WERI-Rb-1 (cell line): ENCODE results near the gene PARM1.

Source experiments
- DNase-seq: peaks from one replicate; pipeline ENCODE4 v3.0.0-alpha.2; 2020
- H3K27ac ChIP-seq: fragments of 250-450 bp; sonication (Bioruptor Pico); 2 replicates; pipeline ENCODE4 v1.5.1; 2020; ENCODE audit warnings: mild to moderate bottlenecking, moderate library complexity
- H3K27me3 ChIP-seq: fragments of 250-450 bp; sonication (Bioruptor Pico); 2 replicates; pipeline ENCODE4 v1.5.1; 2021; ENCODE audit warnings: mild to moderate bottlenecking, low read depth, moderate library complexity; ENCODE audit not compliant: insufficient read depth, severe bottlenecking
- H3K36me3 ChIP-seq: fragments of 250-450 bp; sonication (Bioruptor Pico); 2 replicates; pipeline ENCODE4 v1.5.1; 2020; ENCODE audit warnings: mild to moderate bottlenecking, moderate library complexity
- H3K4me3 ChIP-seq: 2 replicates; pipeline ENCODE4 v1.5.1; 2011; ENCODE audit warnings: low read depth, mild to moderate bottlenecking, control low read depth, low read length
- H3K9me3 ChIP-seq: fragments of 250-450 bp; sonication (Bioruptor Pico); 2 replicates; pipeline ENCODE4 v1.5.1; 2021; ENCODE audit warnings: mild to moderate bottlenecking, moderate library complexity; ENCODE audit not compliant: severe bottlenecking
- TF ChIP-seq, protein P1 (sequence below): IDR thresholded peaks from 2 replicates; pipeline ENCODE4 v1.5.1; 2011; ENCODE audit warnings: low read depth, mild to moderate bottlenecking, control low read depth, inconsistent platforms, low read length

Gene PARM1

DNA sequence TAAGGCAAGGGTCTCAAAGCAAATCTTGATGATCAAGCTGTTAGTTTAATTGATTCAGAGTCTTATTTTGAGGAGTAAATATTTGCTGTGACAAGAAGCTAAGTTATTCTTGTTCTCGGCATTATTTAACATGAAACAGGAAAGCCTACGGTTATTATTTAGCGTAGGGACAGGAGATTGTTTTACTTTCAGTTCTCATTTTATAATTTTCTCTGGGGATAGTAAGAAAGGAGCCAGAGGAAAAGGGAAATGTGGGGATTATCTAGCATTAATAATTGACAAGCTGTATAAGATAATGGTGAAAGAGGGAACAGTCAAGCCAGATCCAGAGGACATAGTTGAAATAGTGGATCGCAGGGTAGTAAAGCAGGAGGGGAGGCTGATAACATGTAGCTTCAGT is 39.7 kb upstream of the PARM1 start:
- Histone ChIP-seq H3K36me3 (no peaks in the 10 kb centered on the region), H3K27ac (peak overlapping the region; percentile 63), H3K4me3 (peak overlapping the region; percentile 34), H3K27me3 (no peaks in the 10 kb centered on the region), H3K9me3 (no peaks in the 10 kb centered on the region)
- DNase-seq = no peak
- TF ChIP-seq, protein P1, sequence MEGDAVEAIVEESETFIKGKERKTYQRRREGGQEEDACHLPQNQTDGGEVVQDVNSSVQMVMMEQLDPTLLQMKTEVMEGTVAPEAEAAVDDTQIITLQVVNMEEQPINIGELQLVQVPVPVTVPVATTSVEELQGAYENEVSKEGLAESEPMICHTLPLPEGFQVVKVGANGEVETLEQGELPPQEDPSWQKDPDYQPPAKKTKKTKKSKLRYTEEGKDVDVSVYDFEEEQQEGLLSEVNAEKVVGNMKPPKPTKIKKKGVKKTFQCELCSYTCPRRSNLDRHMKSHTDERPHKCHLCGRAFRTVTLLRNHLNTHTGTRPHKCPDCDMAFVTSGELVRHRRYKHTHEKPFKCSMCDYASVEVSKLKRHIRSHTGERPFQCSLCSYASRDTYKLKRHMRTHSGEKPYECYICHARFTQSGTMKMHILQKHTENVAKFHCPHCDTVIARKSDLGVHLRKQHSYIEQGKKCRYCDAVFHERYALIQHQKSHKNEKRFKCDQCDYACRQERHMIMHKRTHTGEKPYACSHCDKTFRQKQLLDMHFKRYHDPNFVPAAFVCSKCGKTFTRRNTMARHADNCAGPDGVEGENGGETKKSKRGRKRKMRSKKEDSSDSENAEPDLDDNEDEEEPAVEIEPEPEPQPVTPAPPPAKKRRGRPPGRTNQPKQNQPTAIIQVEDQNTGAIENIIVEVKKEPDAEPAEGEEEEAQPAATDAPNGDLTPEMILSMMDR = no peak

DNA sequence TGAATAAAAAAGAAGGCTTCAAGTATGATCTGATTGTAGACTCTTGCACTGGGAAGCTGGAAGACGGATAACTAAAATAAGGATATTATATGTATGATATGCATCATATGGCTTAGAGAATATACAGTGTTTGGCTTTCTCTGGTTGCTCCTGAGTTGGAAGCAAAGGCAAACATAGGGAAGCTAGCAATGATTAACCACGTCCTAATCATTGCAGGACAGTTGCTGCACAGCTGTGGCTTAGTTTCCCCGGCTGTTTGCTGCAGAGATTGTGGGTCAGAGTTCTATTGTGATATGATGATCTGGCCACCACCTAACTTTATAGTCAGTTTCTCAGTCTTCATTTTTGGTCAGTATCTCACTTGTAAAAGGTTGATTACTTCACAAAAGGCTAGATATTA is 36.3 kb upstream of the PARM1 start:
- DNase-seq = no peak
- H3K4me3 ChIP-seq = no peak overlapping the region
- H3K27me3 ChIP-seq = no peaks in the 10 kb centered on the region
- TF ChIP-seq, protein P1 = no peak
- H3K36me3 ChIP-seq = no peaks in the 10 kb centered on the region
- no peak overlapping the region for H3K27ac ChIP-seq
- H3K9me3 ChIP-seq = no peaks in the 10 kb centered on the region

- Histone ChIP-seq H3K27me3 (no peaks in the 10 kb centered on the region), H3K9me3 (no peaks in the 10 kb centered on the region), H3K27ac (no peak overlapping the region), H3K36me3 (no peaks in the 10 kb centered on the region), H3K4me3 (no peak overlapping the region)
- DNase-seq = no peak
- TF ChIP-seq, protein P1 = no peak
Measured at GRCh38 chr4:74897386-74897785, 35.5 kb upstream of the PARM1 start.

DNA sequence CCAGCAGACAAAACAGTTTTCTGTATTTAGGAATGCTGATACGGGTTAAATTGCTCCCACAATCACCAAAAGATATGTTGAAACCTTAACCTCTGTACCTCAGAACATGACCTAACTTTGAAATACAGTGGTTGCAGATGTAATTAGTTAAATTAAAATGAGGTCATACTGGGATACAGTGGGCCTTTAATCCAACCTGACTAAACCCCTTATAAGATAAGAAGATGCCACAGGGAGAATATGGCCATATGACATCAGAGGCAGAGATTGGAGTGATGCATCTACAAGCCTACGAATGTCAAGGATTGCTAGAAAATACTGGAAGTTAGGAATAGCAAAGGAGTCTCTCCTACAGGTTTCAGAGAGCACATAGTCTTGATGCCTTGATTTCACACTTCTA is 32.1 kb upstream of the PARM1 start:
- no peak for DNase-seq
- TF ChIP-seq, protein P1 = no peak
- Histone ChIP-seq H3K27ac (no peak overlapping the region), H3K4me3 (no peak overlapping the region), H3K36me3 (no peaks in the 10 kb centered on the region), H3K27me3 (no peaks in the 10 kb centered on the region), H3K9me3 (no peaks in the 10 kb centered on the region)

- Histone ChIP-seq H3K27ac (no peak overlapping the region), H3K36me3 (no peaks in the 10 kb centered on the region), H3K4me3 (no peak overlapping the region), H3K27me3 (no peaks in the 10 kb centered on the region), H3K9me3 (no peaks in the 10 kb centered on the region)
- DNase-seq = no peak
- TF ChIP-seq, protein P1 = no peak
Measured at GRCh38 chr4:74904509-74905065, 28.3 kb upstream of the PARM1 start.

DNA sequence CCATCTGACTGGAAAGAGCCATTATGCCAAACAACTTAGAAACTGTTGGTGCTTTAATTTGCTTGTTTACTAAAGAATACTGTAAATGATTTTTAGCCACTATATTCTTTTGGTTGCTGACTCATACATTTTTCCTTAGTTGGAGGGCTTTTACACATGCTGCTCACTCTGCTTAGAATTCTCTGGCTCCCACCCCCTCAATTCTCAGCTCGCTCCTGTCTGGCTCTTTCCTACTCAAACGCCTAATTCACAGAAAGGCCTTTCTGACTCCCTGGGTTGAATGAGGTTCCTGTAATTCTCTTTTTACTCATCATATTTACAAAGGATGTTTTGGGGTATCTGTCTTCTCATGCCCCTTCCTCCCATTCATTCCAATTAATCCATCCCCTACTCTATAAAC is 26.1 kb upstream of the PARM1 start:
- TF ChIP-seq, protein P1 = no peak
- Histone ChIP-seq H3K9me3 (no peaks in the 10 kb centered on the region), H3K36me3 (no peaks in the 10 kb centered on the region), H3K27me3 (no peaks in the 10 kb centered on the region), H3K4me3 (no peak overlapping the region), H3K27ac (no peak overlapping the region)
- DNase-seq = no peak
